Measurements from ENCODE around the gene GRXCR1. TPM values are rescaled to one million over a fixed set of nuclear protein-coding genes. Genes with fewer than 3 reads are reported as not detected.

Gene GRXCR1
- total RNA-seq = not detected in 3 replicates

- peaks cover 18% of the 10 kb centered on the region for H3K27me3 Mint-ChIP-seq (ENCODE audit: low read depth)
- no peak within 1 kb of the TSS for H3K27ac Mint-ChIP-seq
- peaks cover 8% of the 10 kb centered on the region for H3K9me3 Mint-ChIP-seq
- no peaks in the 10 kb centered on the region for H3K4me1 Mint-ChIP-seq
- no peak for TF ChIP-seq CTCF (IDR thresholded peaks at IDR 0.05; ENCODE audit: unreplicated experiment)
- DNase-seq (ENCODE audit: low spot score in 2 of 2, unreplicated experiment in 2 of 2) = no peak
- no peaks in the 10 kb centered on the region for H3K36me3 Mint-ChIP-seq
- H3K4me3 Mint-ChIP-seq = no peak within 1 kb of the TSS
These were observed at the start of gene GRXCR1 for GRCh38 chr4:42892413-42892812. TSS of gene GRXCR1 (plus strand) at chr4:42892713. CDS start at chr4:42893267, 554 bp downstream.

- H3K36me3 Mint-ChIP-seq = no peaks in the 10 kb centered on the region
- H3K27me3 Mint-ChIP-seq (ENCODE audit: low read depth) = no peaks in the 10 kb centered on the region
These were observed 48.8 kb upstream of the GRXCR1 start for GRCh38 chr4:42843694-42844093.

GRCh38 chr4:42844422-42845070, 48.0 kb upstream of the GRXCR1 start:
- no peak for DNase-seq (ENCODE audit: low spot score in 2 of 2, unreplicated experiment in 2 of 2)
- Mint-ChIP-seq H3K27me3 (ENCODE audit: low read depth) (no peaks in the 10 kb centered on the region), H3K4me3 (no peak overlapping the region), H3K4me1 (no peaks in the 10 kb centered on the region), H3K27ac (no peak overlapping the region), H3K9me3 (peaks cover 8% of the 10 kb centered on the region), H3K36me3 (no peaks in the 10 kb centered on the region)
- TF ChIP-seq CTCF (IDR thresholded peaks at IDR 0.05; ENCODE audit: unreplicated experiment) = no peak

More at GRCh38 chr4:42843694-42844093, 48.8 kb upstream of the GRXCR1 start:
- Mint-ChIP-seq H3K27ac (no peak overlapping the region), H3K4me1 (no peaks in the 10 kb centered on the region), H3K4me3 (no peak overlapping the region), H3K9me3 (no peaks in the 10 kb centered on the region)
- no peak for TF ChIP-seq CTCF (IDR thresholded peaks at IDR 0.05; ENCODE audit: unreplicated experiment)
- DNase-seq (ENCODE audit: low spot score in 2 of 2, unreplicated experiment in 2 of 2) = no peak

GRCh38 chr4:42845586-42845985, 46.9 kb upstream of the GRXCR1 start:
- no peaks in the 10 kb centered on the region for H3K36me3 Mint-ChIP-seq
- no peak for TF ChIP-seq CTCF (IDR thresholded peaks at IDR 0.05; ENCODE audit: unreplicated experiment)
- no peak for DNase-seq (ENCODE audit: low spot score in 2 of 2, unreplicated experiment in 2 of 2)
- no peaks in the 10 kb centered on the region for H3K27me3 Mint-ChIP-seq (ENCODE audit: low read depth)
- H3K4me1 Mint-ChIP-seq = no peaks in the 10 kb centered on the region
- H3K9me3 Mint-ChIP-seq = peaks cover 18% of the 10 kb centered on the region
- H3K4me3 Mint-ChIP-seq = no peak overlapping the region
- no peak overlapping the region for H3K27ac Mint-ChIP-seq

DNA sequence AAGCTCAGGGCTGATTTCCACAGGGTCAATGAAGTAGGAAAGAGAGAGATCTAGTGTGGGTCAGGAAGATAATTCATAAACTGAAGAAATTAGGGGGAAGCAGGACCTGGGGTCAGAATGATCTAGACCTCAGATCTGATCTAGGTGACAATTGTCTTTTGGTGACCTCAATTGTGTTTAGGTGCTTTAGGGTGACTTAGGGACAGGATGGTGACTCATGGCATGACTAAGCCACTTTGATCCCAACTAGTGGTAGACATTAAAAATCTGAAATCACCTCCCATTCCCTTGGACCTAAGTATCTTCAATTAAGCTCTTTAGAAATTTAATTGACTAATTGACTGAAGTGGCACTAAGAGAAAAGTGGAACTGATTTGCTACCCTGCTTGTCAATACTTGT, 36.7 kb upstream of the GRXCR1 start:
- peaks cover 14% of the 10 kb centered on the region for H3K27me3 Mint-ChIP-seq (ENCODE audit: low read depth)
- no peaks in the 10 kb centered on the region for H3K36me3 Mint-ChIP-seq
- no peaks in the 10 kb centered on the region for H3K4me1 Mint-ChIP-seq
- peaks cover 10% of the 10 kb centered on the region for H3K9me3 Mint-ChIP-seq
- no peak overlapping the region for H3K27ac Mint-ChIP-seq
- TF ChIP-seq CTCF (IDR thresholded peaks at IDR 0.05; ENCODE audit: unreplicated experiment) = no peak
- DNase-seq (ENCODE audit: low spot score in 2 of 2, unreplicated experiment in 2 of 2) = no peak
- no peak overlapping the region for H3K4me3 Mint-ChIP-seq

Data from mesothelial cell of epicardium (in vitro differentiated cells).